ACHN (cell line): Measurements from ENCODE around the gene ASGR1.
"Not testable (repeated sequence)": the region's sequence is repeated elsewhere in the genome, so short reads cannot be mapped to it uniquely, and the experiment has no call there.

ENCODE experiments used
- DNase-seq: peaks from one replicate; pipeline ENCODE4 v3.0.0-alpha.2; 2015
- in situ Hi-C: cut with HindIII; loops from 2 replicates; pipeline ENCODE4 v1.10.0; 2017; ENCODE audit warnings: low sequenced_read_pairs, low pct_ligation_motif_present, low pct_unique_long_range_greater_than_20kb

The ASGR1 gene

GRCh38 chr17:7173687-7174602, 5.2 kb downstream of the ASGR1 start:
- in situ Hi-C loops = no loop called here
- DNase-seq = no peak

- not testable (repeated sequence) for DNase-seq
Observed at GRCh38 chr17:7172522-7173191, 6.5 kb downstream of the ASGR1 start.

GRCh38 chr17:7169565-7169908, 9.6 kb downstream of the ASGR1 start:
- DNase-seq = not testable (repeated sequence)

More at GRCh38 chr17:7172522-7173191, 6.5 kb downstream of the ASGR1 start:
- in situ Hi-C loops = not testable (repeated sequence)

GRCh38 chr17:7168841-7169564, 10.2 kb downstream of the ASGR1 start:
- in situ Hi-C loops, DNase-seq: not testable (repeated sequence)

More at GRCh38 chr17:7169565-7169908, 9.6 kb downstream of the ASGR1 start:
- in situ Hi-C loops = not testable (repeated sequence)

- in situ Hi-C loops = no loop called here
- no peak for DNase-seq
Observed at GRCh38 chr17:7167832-7168231, 11.3 kb downstream of the ASGR1 start.

- DNase-seq = no peak
- in situ Hi-C loops = no loop called here
Observed at GRCh38 chr17:7166873-7167272, 12.3 kb downstream of the ASGR1 start.

- in situ Hi-C loops, DNase-seq: not testable (repeated sequence)
Observed at GRCh38 chr17:7159571-7159970, 19.6 kb downstream of the ASGR1 start.

GRCh38 chr17:7158424-7158823, 20.7 kb downstream of the ASGR1 start:
- in situ Hi-C loops = not testable (repeated sequence)

GRCh38 chr17:7156342-7156940, 22.7 kb downstream of the ASGR1 start:
- in situ Hi-C loops = no loop called here

More at GRCh38 chr17:7158424-7158823, 20.7 kb downstream of the ASGR1 start:
- DNase-seq = not testable (repeated sequence)

GRCh38 chr17:7147772-7148171, 31.4 kb downstream of the ASGR1 start:
- in situ Hi-C loops = no loop called here
- no peak for DNase-seq

More at GRCh38 chr17:7156342-7156940, 22.7 kb downstream of the ASGR1 start:
- no peak for DNase-seq

GRCh38 chr17:7146115-7146514, 33.1 kb downstream of the ASGR1 start:
- DNase-seq = no peak
- in situ Hi-C loops = no loop called here

GRCh38 chr17:7144213-7144612, 35.0 kb downstream of the ASGR1 start:
- in situ Hi-C loops = no loop called here

GRCh38 chr17:7141824-7142223, 37.3 kb downstream of the ASGR1 start:
- in situ Hi-C loops = no loop called here
- DNase-seq = no peak

More at GRCh38 chr17:7144213-7144612, 35.0 kb downstream of the ASGR1 start:
- DNase-seq = no peak

- DNase-seq = no peak
- in situ Hi-C loops = no loop called here
Observed at GRCh38 chr17:7139400-7139799, 39.8 kb downstream of the ASGR1 start.

- in situ Hi-C loops = no loop called here
Observed at GRCh38 chr17:7138800-7139381, 40.3 kb downstream of the ASGR1 start.

GRCh38 chr17:7137171-7137943, 41.8 kb downstream of the ASGR1 start:
- DNase-seq = no peak
- in situ Hi-C loops = no loop called here

More at GRCh38 chr17:7138800-7139381, 40.3 kb downstream of the ASGR1 start:
- no peak for DNase-seq

GRCh38 chr17:7136266-7136877, 42.8 kb downstream of the ASGR1 start:
- in situ Hi-C loops = no loop called here
- DNase-seq = peak; percentile 71
